AG10803 (cell line): ENCODE data around the gene TTBK1.

Experiments used
- DNase-seq: peaks from one replicate; pipeline ENCODE4 v3.0.0; 2010; ENCODE audit warnings: low read depth
- H3K4me3 ChIP-seq: 2 replicates; pipeline ENCODE4 v1.5.1; 2011; ENCODE audit warnings: mild to moderate bottlenecking, low read length, control low read depth
- TF ChIP-seq, protein P1 (sequence below): conservative IDR thresholded peaks from 2 replicates; pipeline ENCODE4 v1.5.1; 2011; ENCODE audit warnings: mild to moderate bottlenecking, low read length, control low read depth, inconsistent platforms

TTBK1 gene

DNA sequence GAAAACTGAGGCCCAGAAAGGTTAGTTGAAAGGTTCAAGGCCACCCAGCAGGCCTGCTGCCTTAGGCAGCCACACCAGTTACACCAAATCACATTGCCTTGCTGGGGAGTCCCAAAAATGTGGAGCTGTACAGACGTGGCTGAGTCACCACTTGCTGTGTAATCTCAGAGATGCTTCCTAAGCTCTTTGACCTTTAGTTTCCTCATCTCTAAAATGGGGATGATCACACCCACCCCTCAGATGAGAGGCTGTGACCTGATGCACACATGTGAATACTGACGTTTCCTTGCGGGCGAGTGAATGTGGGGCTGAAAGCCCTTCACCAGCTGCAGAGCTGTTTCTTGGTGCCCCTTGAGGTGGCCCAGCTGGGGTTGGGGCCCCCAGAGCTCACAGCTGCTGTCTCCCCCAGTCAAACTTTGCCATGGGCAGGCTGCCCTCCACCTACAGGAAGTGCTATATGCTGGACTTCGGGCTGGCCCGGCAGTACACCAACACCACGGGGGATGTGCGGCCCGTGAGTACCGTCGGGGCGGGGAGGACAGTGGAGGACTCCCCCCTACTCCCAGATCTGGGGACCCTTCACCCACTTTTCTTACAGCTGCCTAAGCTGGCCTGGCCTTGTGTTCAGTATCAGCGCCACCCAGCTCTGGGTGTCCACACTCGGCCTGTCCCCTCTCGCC is 11.0 kb downstream of the TTBK1 start:
- no peak overlapping the region for H3K4me3 ChIP-seq
- DNase-seq: peak; percentile 25
- TF ChIP-seq, protein P1, sequence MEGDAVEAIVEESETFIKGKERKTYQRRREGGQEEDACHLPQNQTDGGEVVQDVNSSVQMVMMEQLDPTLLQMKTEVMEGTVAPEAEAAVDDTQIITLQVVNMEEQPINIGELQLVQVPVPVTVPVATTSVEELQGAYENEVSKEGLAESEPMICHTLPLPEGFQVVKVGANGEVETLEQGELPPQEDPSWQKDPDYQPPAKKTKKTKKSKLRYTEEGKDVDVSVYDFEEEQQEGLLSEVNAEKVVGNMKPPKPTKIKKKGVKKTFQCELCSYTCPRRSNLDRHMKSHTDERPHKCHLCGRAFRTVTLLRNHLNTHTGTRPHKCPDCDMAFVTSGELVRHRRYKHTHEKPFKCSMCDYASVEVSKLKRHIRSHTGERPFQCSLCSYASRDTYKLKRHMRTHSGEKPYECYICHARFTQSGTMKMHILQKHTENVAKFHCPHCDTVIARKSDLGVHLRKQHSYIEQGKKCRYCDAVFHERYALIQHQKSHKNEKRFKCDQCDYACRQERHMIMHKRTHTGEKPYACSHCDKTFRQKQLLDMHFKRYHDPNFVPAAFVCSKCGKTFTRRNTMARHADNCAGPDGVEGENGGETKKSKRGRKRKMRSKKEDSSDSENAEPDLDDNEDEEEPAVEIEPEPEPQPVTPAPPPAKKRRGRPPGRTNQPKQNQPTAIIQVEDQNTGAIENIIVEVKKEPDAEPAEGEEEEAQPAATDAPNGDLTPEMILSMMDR: no peak

DNA sequence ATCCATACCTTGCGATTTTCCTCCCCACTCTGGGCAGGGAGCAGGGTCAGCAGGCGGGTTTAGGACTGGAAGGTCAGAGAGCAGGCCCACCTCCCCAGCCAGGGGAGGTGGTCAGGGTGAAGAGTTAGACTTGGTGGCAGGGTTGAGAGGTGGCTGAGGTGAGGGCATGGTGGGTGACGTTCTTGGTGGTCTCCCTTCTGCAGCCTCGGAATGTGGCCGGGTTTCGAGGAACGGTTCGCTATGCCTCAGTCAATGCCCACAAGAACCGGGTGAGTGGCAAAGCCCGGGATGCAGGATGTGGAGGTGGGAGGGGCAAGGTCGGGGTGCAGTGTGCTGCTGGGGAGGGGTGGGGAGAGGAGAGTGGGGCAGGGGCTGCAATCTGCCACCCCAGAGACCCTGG is 11.6 kb downstream of the TTBK1 start:
- DNase-seq: no peak
- H3K4me3 ChIP-seq: no peak overlapping the region
- TF ChIP-seq, protein P1: no peak

DNA sequence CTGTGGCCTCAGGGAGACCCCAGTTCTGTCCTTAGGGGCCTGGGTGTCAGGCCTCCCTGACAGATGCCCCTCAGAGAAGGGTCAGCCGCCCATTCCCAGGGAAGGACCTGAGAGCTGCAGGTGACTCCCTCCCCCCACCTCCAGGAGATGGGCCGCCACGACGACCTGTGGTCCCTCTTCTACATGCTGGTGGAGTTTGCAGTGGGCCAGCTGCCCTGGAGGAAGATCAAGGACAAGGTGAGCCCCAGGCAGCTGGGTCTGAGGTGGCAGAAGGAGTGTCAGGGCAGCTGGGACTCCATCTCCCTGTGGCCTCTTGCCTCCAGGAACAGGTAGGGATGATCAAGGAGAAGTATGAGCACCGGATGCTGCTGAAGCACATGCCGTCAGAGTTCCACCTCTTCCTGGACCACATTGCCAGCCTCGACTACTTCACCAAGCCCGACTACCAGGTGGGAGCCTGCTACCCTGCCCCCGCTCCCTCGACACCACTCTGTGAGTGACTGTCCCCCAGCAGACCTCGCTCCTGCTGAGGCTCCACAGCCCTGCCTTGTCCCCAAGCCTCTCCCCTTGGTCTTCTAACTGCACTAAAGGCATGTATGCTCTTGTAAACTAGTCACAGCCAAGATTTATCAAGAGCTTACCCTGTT is 12.2 kb downstream of the TTBK1 start:
- TF ChIP-seq, protein P1: no peak
- no peak overlapping the region for H3K4me3 ChIP-seq
- DNase-seq: no peak

DNA sequence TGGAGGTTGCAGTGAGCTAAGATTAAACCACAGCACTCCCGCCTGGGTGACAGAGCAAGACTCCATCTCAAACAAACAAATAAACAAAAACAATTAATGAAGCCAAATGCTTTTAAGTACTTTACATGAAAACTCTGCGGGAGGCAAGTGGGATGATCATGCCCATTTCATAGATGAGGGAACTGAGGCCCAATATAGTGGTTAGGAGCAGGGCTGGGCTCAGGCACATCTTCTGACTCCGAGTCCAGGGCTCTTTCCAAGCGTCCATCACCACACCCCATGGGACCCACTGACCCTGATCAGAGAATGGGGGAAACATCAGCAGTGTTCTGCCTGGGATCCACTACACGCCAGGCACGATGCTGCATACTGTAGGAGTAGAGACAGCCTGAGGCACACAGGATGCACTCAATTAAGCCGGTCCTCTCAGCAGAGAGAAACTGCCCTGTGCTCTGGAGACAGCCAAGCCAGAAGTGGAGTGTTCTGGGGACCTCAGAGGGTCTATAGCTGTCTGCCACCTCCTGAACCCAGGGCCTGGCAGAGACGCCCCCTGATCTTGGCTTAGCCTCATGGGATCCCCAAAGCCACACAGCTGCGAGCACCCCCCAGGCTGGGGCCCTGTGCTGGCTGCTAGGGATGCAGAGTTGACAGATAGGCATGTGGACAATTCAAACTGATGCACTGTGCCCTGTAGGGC is 13.5 kb downstream of the TTBK1 start:
- TF ChIP-seq, protein P1: no peak
- no peak overlapping the region for H3K4me3 ChIP-seq
- no peak for DNase-seq

DNA sequence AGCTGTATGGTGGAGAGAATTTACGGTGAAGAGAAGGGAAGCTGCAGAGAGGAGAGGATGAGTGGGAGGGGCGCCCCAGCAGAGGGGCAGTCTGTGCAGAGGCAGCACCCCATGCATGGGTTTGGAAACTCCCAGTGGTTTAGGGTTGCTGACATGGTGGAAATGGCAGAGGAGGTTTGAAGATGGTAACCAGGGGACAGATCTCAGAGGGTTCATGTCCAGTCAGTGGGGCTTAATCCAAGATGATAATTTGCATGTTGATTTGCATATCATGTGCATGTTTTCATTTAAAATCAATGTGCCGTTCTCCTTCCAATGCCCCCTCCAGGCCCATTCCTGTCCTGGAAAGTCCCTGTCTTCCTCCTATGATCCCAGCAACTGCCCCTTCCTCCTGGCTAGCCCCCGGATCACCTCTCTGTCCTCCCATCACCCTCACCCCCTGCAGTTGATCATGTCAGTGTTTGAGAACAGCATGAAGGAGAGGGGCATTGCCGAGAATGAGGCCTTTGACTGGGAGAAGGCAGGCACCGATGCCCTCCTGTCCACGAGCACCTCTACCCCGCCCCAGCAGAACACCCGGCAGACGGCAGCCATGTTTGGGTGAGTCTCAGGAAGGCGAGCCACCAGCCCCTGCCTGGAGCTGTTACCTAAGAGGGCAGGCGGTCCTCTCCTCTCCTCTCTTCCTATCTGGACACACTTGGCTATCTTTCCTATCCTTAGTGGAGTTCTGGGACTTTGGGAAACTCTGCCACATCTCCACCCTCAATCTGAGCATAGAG is 14.3 kb downstream of the TTBK1 start:
- no peak overlapping the region for H3K4me3 ChIP-seq
- no peak for DNase-seq
- TF ChIP-seq, protein P1: no peak

DNA sequence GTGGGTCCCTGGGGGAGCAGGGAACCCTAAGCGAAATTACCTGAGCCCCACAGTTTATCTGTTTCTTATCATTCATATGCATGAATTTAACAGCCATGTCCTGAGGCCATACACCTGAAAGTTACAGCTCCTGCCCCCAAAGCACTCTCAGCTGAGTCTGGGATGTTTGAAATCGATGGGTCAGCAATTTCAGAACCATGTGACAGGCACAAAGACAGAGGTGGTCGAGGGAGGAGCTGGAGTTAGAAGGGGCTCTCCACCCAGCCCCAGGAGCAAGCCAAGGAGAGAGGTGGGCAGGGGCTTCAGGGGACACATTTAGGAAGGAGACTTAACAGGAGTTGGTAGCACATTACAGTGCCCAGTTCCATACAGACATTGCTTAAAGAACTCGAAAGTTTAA is 14.9 kb downstream of the TTBK1 start:
- H3K4me3 ChIP-seq: no peak overlapping the region
- DNase-seq: no peak
- TF ChIP-seq, protein P1: no peak
